C4-2B (cell line): ENCODE data around the gene ATP2B2.

Source experiments
- ZFX ChIP-seq: fragments of 450-650 bp; IDR thresholded peaks from 2 replicates; pipeline ENCODE4 v1.6.1; 2017
- TF ChIP-seq, protein P1 (sequence below): fragments of 450-650 bp; conservative IDR thresholded peaks from 2 replicates; pipeline ENCODE4 v1.5.1; 2017; ENCODE audit warnings: mild to moderate bottlenecking

DNA sequence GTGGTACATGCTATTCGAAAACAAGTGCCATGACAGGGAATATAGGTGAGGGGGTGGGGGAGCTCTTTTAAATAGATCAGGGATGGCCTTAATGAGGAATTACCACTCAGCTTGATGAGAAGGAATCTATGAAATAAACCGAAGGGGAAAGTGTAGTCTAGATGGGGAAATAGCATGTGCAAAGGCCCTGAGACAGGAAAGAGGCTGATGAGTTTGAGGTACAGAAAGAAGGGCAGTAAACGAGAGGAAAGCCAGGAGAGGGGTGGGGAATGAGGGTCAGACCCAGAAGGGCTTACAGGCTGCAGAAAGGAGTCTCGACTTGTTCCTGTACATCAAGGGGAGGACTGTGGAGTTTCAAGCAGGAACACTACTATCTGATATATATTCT is 12.2 kb downstream of the ATP2B2 start:
- TF ChIP-seq, protein P1, sequence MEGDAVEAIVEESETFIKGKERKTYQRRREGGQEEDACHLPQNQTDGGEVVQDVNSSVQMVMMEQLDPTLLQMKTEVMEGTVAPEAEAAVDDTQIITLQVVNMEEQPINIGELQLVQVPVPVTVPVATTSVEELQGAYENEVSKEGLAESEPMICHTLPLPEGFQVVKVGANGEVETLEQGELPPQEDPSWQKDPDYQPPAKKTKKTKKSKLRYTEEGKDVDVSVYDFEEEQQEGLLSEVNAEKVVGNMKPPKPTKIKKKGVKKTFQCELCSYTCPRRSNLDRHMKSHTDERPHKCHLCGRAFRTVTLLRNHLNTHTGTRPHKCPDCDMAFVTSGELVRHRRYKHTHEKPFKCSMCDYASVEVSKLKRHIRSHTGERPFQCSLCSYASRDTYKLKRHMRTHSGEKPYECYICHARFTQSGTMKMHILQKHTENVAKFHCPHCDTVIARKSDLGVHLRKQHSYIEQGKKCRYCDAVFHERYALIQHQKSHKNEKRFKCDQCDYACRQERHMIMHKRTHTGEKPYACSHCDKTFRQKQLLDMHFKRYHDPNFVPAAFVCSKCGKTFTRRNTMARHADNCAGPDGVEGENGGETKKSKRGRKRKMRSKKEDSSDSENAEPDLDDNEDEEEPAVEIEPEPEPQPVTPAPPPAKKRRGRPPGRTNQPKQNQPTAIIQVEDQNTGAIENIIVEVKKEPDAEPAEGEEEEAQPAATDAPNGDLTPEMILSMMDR: no peak
- TF ChIP-seq ZFX: no peak
